ENCODE measurements around the gene NYAP2.
A peak's percentile ranks its signal among the peaks of the same experiment; 100 is the strongest.

Gene NYAP2

GRCh38 chr2:225649274-225649673 lies 249.8 kb downstream of the NYAP2 start:
- DNase-seq (ENCODE audit: low read depth in 1 of 2, low spot score in 1 of 2): no peak
- Histone ChIP-seq H3K27ac (replicated peaks) (no peak overlapping the region), H3K4me3 (replicated peaks; ENCODE audit: insufficient read depth, low read length) (no peak overlapping the region), H3K27me3 (ENCODE audit: insufficient read depth, poor library complexity, severe bottlenecking) (no peaks in the 10 kb centered on the region)
- no peak for TF ChIP-seq SPI1 (IDR thresholded peaks at IDR 0.05; ENCODE audit: borderline replicate concordance, low read depth)
- no peak for TF ChIP-seq GABPA (IDR thresholded peaks at IDR 0.05; ENCODE audit: low read depth)
- TF ChIP-seq, protein P1, sequence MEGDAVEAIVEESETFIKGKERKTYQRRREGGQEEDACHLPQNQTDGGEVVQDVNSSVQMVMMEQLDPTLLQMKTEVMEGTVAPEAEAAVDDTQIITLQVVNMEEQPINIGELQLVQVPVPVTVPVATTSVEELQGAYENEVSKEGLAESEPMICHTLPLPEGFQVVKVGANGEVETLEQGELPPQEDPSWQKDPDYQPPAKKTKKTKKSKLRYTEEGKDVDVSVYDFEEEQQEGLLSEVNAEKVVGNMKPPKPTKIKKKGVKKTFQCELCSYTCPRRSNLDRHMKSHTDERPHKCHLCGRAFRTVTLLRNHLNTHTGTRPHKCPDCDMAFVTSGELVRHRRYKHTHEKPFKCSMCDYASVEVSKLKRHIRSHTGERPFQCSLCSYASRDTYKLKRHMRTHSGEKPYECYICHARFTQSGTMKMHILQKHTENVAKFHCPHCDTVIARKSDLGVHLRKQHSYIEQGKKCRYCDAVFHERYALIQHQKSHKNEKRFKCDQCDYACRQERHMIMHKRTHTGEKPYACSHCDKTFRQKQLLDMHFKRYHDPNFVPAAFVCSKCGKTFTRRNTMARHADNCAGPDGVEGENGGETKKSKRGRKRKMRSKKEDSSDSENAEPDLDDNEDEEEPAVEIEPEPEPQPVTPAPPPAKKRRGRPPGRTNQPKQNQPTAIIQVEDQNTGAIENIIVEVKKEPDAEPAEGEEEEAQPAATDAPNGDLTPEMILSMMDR (IDR thresholded peaks at IDR 0.05; ENCODE audit: insufficient read depth, low read length): no peak
- TF ChIP-seq POLR2AphosphoS5 (IDR thresholded peaks at IDR 0.05; ENCODE audit: low read depth): no peak

GRCh38 chr2:225650041-225650440 lies 250.5 kb downstream of the NYAP2 start:
- H3K27me3 ChIP-seq (ENCODE audit: insufficient read depth, poor library complexity, severe bottlenecking): no peaks in the 10 kb centered on the region
- H3K4me3 ChIP-seq (replicated peaks; ENCODE audit: insufficient read depth, low read length): no peak overlapping the region
- no peak for TF ChIP-seq POLR2AphosphoS5 (IDR thresholded peaks at IDR 0.05; ENCODE audit: low read depth)
- TF ChIP-seq, protein P1 (IDR thresholded peaks at IDR 0.05; ENCODE audit: insufficient read depth, low read length): no peak
- no peak for TF ChIP-seq SPI1 (IDR thresholded peaks at IDR 0.05; ENCODE audit: borderline replicate concordance, low read depth)
- no peak for TF ChIP-seq GABPA (IDR thresholded peaks at IDR 0.05; ENCODE audit: low read depth)
- TF ChIP-seq REST (IDR thresholded peaks at IDR 0.05; ENCODE audit: insufficient replicate concordance, low read depth): no peak
- H3K27ac ChIP-seq (replicated peaks): no peak overlapping the region
- no peak for DNase-seq (ENCODE audit: low read depth in 1 of 2, low spot score in 1 of 2)

DNA sequence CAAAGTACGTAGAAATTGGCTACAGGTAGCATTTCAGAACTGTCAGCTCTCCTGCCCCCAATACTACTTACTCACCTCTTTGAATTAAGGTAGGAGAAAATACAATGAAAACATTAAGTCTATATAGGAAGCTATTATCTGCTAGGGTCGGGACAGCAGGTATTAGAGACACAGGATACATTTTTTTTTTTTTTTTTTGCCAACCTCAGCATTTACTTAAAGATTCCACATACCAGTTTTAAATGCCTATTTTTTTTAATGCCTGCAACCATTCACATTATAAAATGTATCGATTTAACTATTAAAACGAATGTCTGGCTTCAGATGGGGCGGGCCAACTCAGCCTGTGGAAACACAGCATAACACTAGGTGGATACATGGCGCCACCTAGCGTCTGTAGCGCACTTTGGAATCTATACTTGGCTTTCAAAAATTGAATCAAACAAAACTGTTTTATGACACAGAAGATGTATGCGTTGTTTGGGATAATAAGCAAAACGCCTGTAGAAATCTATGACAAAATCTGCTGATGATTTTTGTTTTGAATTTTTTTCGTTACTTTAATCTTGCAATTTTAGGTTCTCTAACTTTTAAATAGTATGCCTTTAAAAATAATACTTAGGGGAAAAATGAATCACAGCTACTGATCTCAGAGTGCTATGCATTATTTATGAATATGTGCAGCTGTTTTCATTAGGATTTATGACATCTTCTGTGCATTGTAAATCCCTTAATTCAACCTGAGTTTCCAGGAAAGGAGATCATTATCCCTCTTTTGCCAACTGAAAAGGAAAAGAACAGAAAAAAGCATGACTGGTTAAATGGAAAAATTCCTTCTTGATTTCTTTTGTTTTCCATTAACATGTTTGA lies 261.0 kb downstream of the NYAP2 start:
- DNase-seq (ENCODE audit: low read depth in 1 of 2, low spot score in 1 of 2): peak; percentile 10 to 60
- Histone ChIP-seq H3K27ac (replicated peaks) (no peak overlapping the region), H3K4me3 (replicated peaks; ENCODE audit: insufficient read depth, low read length) (no peak overlapping the region), H3K27me3 (ENCODE audit: insufficient read depth, poor library complexity, severe bottlenecking) (no peaks in the 10 kb centered on the region)
- TF ChIP-seq REST (IDR thresholded peaks at IDR 0.05; ENCODE audit: insufficient replicate concordance, low read depth): no peak
- TF ChIP-seq, protein P1 (IDR thresholded peaks at IDR 0.05; ENCODE audit: insufficient read depth, low read length): peak; percentile 59

Measured in HL-60 (cell line).